T-helper 2 cell treated with Interferon-gamma antibody and Interleukin-4, amounts not matched to agents 100 ng/mL and 5 ng/mL, for 36 hours (primary cell): ENCODE results near the gene CHD6. TPM values are rescaled to one million over a fixed set of nuclear protein-coding genes. Genes with fewer than 3 reads are reported as not detected.

Experiments used
- intact Hi-C: fragments of 100-400 bp; cut with micrococcal nuclease; formaldehyde crosslinking; loops from one replicate; pipeline ENCODE4 v1.15.1; 2023
- total RNA-seq: library from RNA; stranded (reverse); gene quantifications from 2 replicates; pipeline ENCODE4 v1.2.3, GENCODE V29; 2022

Gene CHD6
- total RNA-seq, 1 donor from 2014 or later: 34.2 TPM

DNA sequence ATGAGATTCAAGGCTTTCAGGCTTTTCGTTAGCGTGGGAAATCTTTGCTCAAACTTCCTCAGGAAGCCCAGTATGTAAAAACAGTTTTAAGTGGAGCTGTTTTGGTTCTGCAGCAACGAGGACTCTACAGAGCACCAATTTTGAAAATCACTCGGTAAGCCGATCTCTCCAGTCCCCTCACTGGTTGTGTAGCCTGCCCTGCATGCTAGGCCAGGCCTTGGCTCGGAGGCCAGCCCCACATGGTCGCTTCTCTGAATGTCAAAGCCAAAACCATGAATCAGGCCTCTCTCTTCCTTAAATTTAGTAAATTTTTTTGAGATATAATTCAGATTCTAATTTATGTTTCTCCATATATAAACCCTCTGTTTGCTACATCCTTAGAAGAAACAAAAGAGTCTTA, 108.0 kb downstream of the CHD6 start:
- intact Hi-C loops: no loop called here

DNA sequence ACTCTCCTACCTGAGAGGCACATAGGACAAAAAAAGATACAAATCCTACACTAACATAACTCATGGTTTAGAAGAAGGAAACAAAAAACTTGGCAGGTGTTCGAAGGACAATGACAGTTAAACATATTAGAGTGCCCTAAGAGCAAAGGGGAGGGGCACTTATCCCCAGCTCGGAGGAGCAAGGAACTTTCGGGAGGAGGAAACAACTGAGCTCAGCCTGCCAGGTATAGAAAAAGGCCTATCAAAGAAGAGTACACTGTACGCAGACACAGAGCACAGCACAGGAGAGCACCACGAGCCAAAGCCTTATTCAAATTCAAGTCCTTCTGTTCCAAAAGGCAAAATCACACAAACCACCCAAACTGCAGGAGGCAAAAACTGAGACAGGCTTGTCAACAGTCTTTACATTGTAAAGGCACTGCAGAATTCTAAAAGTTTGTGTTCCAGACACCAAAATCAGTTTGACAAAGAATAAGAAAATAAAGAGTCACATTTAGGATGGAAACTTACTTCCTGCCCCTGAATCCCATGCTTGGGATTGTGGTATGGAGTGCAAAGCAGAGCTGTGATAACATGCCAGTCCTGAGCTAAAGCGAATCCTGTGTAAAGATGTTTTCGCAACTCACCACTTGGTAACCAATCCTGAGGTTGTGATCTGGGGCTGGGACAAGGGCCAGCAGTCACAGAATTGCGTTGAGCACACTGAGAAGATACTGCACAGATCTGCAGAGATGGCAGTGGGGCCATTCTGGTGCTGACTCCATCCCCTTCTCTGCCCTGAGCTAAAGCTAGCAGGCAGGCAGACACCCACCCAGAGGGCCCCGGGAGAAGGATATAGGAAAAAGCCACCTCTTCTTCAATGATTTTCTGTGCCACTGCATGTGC, 108.6 kb downstream of the CHD6 start:
- intact Hi-C loops: no loop called here

DNA sequence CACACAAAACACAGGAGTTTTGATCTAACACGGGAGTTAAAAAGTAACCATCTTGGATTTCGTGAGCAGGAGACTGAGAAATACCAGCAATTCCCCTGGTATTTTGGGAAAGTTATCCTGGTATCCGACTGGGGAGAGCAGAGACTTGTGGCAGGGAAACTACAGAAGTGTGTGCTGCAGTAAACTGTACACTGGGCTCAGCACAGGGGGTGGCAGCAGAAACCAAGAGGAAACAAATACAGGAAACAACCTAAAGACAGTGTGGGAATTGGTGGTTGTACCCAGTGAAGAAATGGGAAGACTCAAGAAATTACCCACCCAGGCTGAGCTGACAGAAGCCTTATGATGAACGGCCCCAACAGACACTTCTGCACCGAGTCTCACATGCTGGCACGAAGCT, 109.8 kb downstream of the CHD6 start:
- intact Hi-C loops: no loop called here

GRCh38 chr20:41507851-41508250, 110.3 kb downstream of the CHD6 start:
- intact Hi-C loops: no loop called here

DNA sequence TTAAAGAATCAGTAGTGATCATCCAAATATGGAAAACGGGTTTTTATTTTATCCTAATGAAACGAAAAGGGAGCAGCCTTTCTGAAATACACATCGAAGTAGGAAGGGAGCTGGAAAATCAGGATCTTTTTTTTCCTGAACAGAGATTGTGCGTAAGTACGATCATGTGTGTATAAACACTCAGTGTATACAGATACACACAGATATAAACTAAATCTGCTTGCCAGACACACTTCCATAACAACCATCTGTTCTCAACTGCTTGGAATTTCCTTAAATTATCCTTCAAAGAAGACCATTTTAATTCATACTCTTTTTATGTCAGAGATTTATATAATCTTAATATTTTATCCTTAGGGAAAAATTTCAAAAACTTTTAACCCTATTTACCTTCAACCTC, 110.7 kb downstream of the CHD6 start:
- intact Hi-C loops: no loop called here

GRCh38 chr20:41506192-41506915, 111.8 kb downstream of the CHD6 start:
- intact Hi-C loops: no loop called here

- intact Hi-C loops: no loop called here
Measured at GRCh38 chr20:41505184-41505583, 113.0 kb downstream of the CHD6 start.

DNA sequence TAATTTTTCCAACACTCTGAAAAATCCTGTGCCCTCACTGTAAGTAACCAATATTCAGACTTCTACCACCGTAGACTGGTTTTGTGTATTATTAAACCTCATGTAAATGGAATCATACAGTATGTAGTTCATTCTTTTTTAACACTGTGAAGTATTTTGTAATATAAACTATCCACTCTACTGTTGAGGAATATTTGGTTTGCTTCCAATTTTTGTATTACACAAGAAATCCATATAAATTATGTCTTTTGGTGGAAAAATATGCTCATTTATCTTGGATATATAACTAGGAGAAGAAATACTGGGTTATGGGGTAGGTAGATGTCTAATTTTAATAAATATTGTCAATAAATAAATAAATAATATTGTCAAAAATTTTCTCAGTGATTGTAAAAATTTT, 116.8 kb downstream of the CHD6 start:
- intact Hi-C loops: no loop called here

- intact Hi-C loops: no loop called here
Measured at GRCh38 chr20:41499961-41500725, 118.0 kb downstream of the CHD6 start.

DNA sequence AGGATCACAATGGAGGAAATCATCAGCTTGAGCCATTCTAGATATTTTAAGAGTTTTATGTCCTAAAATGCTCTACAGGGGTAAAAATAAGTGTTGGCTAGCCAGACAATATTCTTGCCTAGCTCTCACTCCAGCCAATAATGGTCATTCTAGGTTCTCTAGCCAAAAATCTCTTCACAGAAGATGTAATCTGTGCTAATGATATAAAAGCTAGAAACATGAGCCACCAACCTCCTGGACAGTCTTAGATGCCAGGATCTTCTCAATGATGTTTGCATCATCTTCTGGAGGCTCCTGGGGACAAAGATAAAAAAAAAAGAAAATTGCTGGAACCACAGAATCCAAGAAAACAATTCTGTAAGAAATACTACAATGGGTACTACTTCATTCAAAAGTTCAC, 119.1 kb downstream of the CHD6 start:
- intact Hi-C loops: no loop called here

DNA sequence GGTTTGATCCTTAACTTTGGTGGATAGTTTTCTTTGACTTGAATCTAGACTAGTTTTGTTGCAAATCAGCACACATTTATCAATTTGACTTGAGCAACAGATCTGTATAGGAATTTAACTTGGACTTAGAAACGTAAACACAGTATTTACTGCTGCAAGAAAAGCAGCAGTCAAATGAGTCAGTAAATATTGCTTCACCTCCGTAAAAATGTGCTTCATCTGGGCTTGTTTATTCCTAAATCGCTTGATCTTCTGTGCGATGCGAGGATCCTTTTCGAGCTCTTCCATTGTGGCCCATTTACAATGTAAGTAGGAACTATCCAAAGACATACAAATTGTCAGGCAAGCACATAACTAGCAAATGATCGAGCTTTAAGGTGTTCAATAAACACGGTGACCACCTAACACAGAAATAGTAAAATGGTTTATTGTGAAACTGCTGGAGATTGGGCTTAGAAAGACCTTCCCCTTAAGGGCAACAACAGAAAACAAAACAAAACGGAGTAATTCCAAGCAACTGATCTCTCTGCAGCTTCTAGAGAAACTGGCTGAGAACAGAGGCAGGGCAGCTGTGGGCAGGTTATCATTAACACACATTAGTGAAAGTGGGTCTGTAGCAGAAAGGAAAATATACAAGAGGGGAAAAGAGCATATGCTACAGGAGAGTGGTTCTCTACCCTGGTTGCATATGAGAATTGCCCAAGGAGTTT, 120.8 kb downstream of the CHD6 start:
- intact Hi-C loops: no loop called here

GRCh38 chr20:41494451-41494850, 123.7 kb downstream of the CHD6 start:
- intact Hi-C loops: no loop called here

- intact Hi-C loops: no loop called here
Measured at GRCh38 chr20:41483553-41483930, 134.6 kb downstream of the CHD6 start.

- intact Hi-C loops: no loop called here
Measured at GRCh38 chr20:41482647-41483552, 135.3 kb downstream of the CHD6 start.

GRCh38 chr20:41480054-41480770, 138.0 kb downstream of the CHD6 start:
- intact Hi-C loops: no loop called here

GRCh38 chr20:41479113-41479512, 139.1 kb downstream of the CHD6 start:
- intact Hi-C loops: no loop called here

DNA sequence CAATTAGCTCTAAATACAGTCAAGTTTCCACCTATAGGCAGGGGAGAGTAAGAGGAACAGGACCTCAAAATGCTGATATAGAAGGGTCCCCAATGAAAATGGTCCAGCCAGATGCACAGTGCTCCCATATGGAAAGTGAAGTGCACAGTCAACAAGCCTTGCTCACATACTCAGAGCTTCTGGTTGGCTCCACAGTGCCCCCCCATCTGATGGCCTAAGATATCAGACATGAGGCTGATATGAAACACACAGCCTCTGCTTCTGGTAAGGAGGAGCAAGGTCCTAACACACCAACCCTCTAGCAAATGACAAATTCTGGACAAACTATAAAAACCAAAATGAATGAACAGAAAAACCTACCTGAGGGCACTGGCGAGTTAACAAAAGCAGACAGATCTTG, 140.2 kb downstream of the CHD6 start:
- intact Hi-C loops: no loop called here

DNA sequence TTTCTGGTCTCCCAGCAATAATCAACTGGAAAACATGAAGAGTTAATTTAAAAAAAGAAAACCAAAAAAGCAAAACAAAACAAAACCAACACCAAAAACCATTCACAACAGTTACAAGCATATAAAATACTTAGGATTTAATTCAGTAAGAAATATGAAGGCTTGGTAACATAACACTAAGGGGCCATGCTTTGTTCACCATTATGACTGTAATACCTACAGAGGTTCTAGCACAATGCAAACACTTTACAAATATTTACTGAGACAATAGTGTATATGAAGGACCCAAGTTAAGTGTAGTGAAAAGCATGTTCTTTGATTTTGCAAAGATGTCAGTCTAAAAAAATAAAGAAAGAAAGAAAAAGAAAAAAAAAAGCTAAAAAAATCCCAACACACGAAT, 141.7 kb downstream of the CHD6 start:
- intact Hi-C loops: no loop called here

GRCh38 chr20:41476013-41476441, 142.2 kb downstream of the CHD6 start:
- intact Hi-C loops: no loop called here

DNA sequence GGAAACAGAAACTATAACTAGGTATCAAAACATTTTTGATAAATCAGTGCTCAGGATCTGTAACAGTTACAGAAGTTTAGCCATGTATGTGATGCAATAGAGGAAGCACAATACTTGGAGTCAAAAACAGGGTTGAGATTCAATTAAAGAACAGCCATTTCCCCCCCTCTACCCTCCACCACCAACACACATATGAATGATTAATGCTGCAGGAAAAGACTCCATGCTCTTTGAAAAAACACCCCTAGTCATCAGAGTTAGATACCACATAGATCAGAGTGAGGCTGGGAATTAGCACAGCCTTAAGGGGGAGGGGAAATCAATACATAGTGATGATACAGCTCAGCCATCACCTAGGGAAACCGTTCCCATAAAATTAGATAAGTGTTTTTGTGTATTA, 142.7 kb downstream of the CHD6 start:
- intact Hi-C loops: no loop called here
